Stomach (tissue), 9 donors: Measurements from ENCODE around the gene MYO3B. TPM values are rescaled to one million over a fixed set of nuclear protein-coding genes. Genes with fewer than 3 reads are reported as not detected.

Experiments
- DNase-seq, 2 donors: peaks; one replicate each; pipeline versions ENCODE4 v3.0.0 to v3.0.0-alpha.2; 2013 to 2019
- H3K27ac ChIP-seq, 5 donors: fragments of 200-600 bp in 4 of 5; sonication (generic) in 4 of 5; one replicate each; pipeline ENCODE4 v1.5.1; 2013 to 2019; ENCODE audit warnings: mild to moderate bottlenecking in 1 of 5, moderate library complexity in 1 of 5
- H3K27me3 ChIP-seq, 3 donors: fragments of 200-600 bp; sonication (generic); one replicate each; pipeline ENCODE4 v1.5.1; 2017 to 2019; ENCODE audit warnings: mixed run types in 1 of 3
- H3K36me3 ChIP-seq, 4 donors: fragments of 200-600 bp; sonication (generic); 1 replicate in 3 of 4; 2 replicates in 1 of 4; pipeline ENCODE4 v1.5.1; 2016 to 2019
- H3K4me1 ChIP-seq, 4 donors: fragments of 200-600 bp; sonication (generic); one replicate each; pipeline ENCODE4 v1.5.1; 2016 to 2019
- H3K4me3 ChIP-seq, 4 donors: fragments of 200-600 bp; sonication (generic) in 3 of 4; one replicate each; pipeline ENCODE4 v1.5.1; 2016 to 2019; ENCODE audit warnings: mild to moderate bottlenecking in 1 of 4
- H3K9me3 ChIP-seq, 4 donors: fragments of 200-600 bp; sonication (generic); one replicate each; pipeline ENCODE4 v1.5.1; 2016 to 2019
- CTCF ChIP-seq, 7 experiments: fragments of 450-650 bp in 4 of 7; fragments of 200-600 bp in 3 of 7; sonication (generic) in 3 of 7; IDR thresholded peaks; one replicate each; pipeline ENCODE4 v1.5.1; 2016 to 2019; ENCODE audit warnings: antibody characterized with exemption in 7 of 7, control low read depth in 2 of 7, mild to moderate bottlenecking in 1 of 7
- EP300 ChIP-seq: sonication (generic); formaldehyde crosslinking; IDR thresholded peaks from one replicate; pipeline ENCODE4 v1.6.1; 2017; ENCODE audit warnings: antibody characterized with exemption
- POLR2A ChIP-seq, 4 donors: fragments of 450-650 bp; IDR thresholded peaks; one replicate each; pipeline ENCODE4 v1.6.1; 2016; ENCODE audit warnings: antibody characterized with exemption in 4 of 4, control low read depth in 2 of 4, mild to moderate bottlenecking in 1 of 4, moderate library complexity in 1 of 4
- POLR2AphosphoS5 ChIP-seq, 3 donors: sonication (generic); formaldehyde crosslinking; IDR thresholded peaks; one replicate each; pipeline ENCODE4 v1.6.1; 2016; ENCODE audit warnings: antibody characterized with exemption in 3 of 3
- WGBS, 5 donors: extraction: QIAGEN DNeasy Blood & Tissue Kit in 3 of 5; methylation state at CpG; one replicate each; pipeline versions ENCODE4 v1.1.5 to v1.1.7; 2013 to 2018; 5-methylcytosine and 5-hydroxymethylcytosine counted together
- intact Hi-C: fragments of 100-400 bp; cut with DNase I; formaldehyde crosslinking; loops from one replicate; pipeline ENCODE4 v1.15.1; 2023; ENCODE audit warnings: low total_unique reads
- polyA plus RNA-seq, 3 donors: library from polyadenylated mRNA; stranded (reverse); fragments of 200-250 nt; gene quantifications; one replicate each; pipeline ENCODE4 v1.2.3, GENCODE V29; 2013
- total RNA-seq, 5 donors: library from RNA; depleted of rRNA; stranded (reverse); fragments of >200 nt; gene quantifications; one replicate each; pipeline versions ENCODE4 v1.1.0 to v1.2.3, GENCODE V29; 2014 to 2016
- donor health status: healthy with polysubstance abuse.
- donor health status: Bipolar disorder and iron deficiency.
- donor health status: healthy.

MYO3B gene
- total and polyA plus RNA-seq, 8 donors, result 0.05 to 0.37 TPM; not detected in 6

- intact Hi-C loops, result no loop called here
- Histone ChIP-seq H3K27me3 (no peaks in the 10 kb centered on the region), H3K4me1 (no peaks in the 10 kb centered on the region), H3K4me3 (no peak overlapping the region), H3K9me3 (no peaks in the 10 kb centered on the region), H3K27ac (no peak overlapping the region), H3K36me3 (no peaks in the 10 kb centered on the region)
- DNase-seq, result no peak
- TF ChIP-seq CTCF (IDR thresholded peaks at IDR 0.05), result no peak
- WGBS, 5 donors, result 79 to 93% (median 88%) methylated on average over 4 of the region's 4 CpGs
Measured at GRCh38 chr2:170161516-170162270, 16.3 kb upstream of the MYO3B start.

GRCh38 chr2:170162271-170162632, 15.7 kb upstream of the MYO3B start:
- Histone ChIP-seq H3K27ac (no peak overlapping the region), H3K4me3 (no peak overlapping the region), H3K36me3 (no peaks in the 10 kb centered on the region), H3K27me3 (no peaks in the 10 kb centered on the region), H3K4me1 (no peaks in the 10 kb centered on the region), H3K9me3 (no peaks in the 10 kb centered on the region)
- DNase-seq, result no peak
- TF ChIP-seq POLR2AphosphoS5 (IDR thresholded peaks at IDR 0.05) (no peak), POLR2A (IDR thresholded peaks at IDR 0.05) (no peak), EP300 (no peak), CTCF (IDR thresholded peaks at IDR 0.05) (no peak)
- intact Hi-C loops, result no loop called here
- 92 to 98% (median 94%) methylated on average over 4 of the region's 4 CpGs for WGBS, 5 donors

- H3K4me1 ChIP-seq, result no peaks in the 10 kb centered on the region
- no peak overlapping the region for H3K4me3 ChIP-seq
- intact Hi-C loops, result no loop called here
- TF ChIP-seq EP300 (no peak), CTCF (IDR thresholded peaks at IDR 0.05) (no peak), POLR2A (IDR thresholded peaks at IDR 0.05) (no peak), POLR2AphosphoS5 (IDR thresholded peaks at IDR 0.05) (no peak)
- H3K9me3 ChIP-seq, result no peaks in the 10 kb centered on the region
- no peak overlapping the region for H3K27ac ChIP-seq
- WGBS, 5 donors, result 64 to 83% (median 82%) methylated on average over 6 of the region's 6 CpGs
- no peak for DNase-seq
- no peaks in the 10 kb centered on the region for H3K36me3 ChIP-seq
- H3K27me3 ChIP-seq, result no peaks in the 10 kb centered on the region
Measured at GRCh38 chr2:170163411-170164065, 14.4 kb upstream of the MYO3B start.

- no peak for DNase-seq
- WGBS, 5 donors, result 73 to 83% (median 75%) methylated on average over 2 of the region's 2 CpGs
- H3K27me3 ChIP-seq, result no peaks in the 10 kb centered on the region
- H3K4me3 ChIP-seq, result no peak overlapping the region
- no peak overlapping the region for H3K27ac ChIP-seq
- no peaks in the 10 kb centered on the region for H3K4me1 ChIP-seq
- H3K9me3 ChIP-seq, result no peaks in the 10 kb centered on the region
- no peaks in the 10 kb centered on the region for H3K36me3 ChIP-seq
- TF ChIP-seq EP300 (no peak), CTCF (IDR thresholded peaks at IDR 0.05) (no peak), POLR2AphosphoS5 (IDR thresholded peaks at IDR 0.05) (no peak), POLR2A (IDR thresholded peaks at IDR 0.05) (no peak)
- intact Hi-C loops, result no loop called here
Measured at GRCh38 chr2:170165129-170165528, 12.8 kb upstream of the MYO3B start.
